Fibroblast of peridontal ligament (primary cell): ENCODE results near the gene GOLGB1.
A peak's percentile ranks its signal among the peaks of the same experiment; 100 is the strongest.
"Not testable (repeated sequence)": the region's sequence is repeated elsewhere in the genome, so short reads cannot be mapped to it uniquely, and the experiment has no call there.

Experiments used
- DNase-seq: peaks from one replicate; pipeline ENCODE4 v3.0.0-alpha.2; 2010; ENCODE audit errors: extremely low read depth

GOLGB1 gene

DNA sequence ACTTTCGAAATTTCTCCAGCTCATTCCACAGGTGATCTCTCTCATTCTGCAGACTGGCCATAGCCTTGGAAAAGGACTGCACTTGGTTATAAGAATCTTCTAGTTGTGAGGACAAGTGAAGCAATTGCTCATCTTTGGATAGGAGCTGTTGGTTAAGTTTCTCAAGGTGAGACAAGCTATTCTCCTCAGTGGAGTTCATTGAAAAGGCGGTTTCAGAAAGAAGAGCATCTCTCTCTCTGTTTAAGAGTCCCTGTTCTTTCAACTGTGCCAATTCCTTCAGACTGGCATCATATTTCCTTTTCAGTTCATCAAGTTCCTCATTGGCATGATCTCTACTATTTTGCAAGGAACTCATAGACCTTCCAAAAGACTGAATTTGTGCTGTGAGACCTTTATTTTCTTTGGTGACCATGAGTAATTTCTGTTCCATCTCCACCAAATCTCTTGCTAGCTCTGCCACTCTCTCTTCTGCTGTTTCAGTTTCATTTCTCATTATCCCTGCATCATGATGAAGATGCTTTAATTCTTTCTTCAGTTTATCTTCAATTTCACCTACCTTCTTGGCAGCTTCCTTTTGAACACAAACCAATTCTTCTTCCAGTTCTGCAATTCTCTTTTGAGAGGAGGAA, 58.6 kb downstream of the GOLGB1 start:
- DNase-seq, result no peak

GRCh38 chr3:121688747-121689146, 60.8 kb downstream of the GOLGB1 start:
- not testable (repeated sequence) for DNase-seq

DNA sequence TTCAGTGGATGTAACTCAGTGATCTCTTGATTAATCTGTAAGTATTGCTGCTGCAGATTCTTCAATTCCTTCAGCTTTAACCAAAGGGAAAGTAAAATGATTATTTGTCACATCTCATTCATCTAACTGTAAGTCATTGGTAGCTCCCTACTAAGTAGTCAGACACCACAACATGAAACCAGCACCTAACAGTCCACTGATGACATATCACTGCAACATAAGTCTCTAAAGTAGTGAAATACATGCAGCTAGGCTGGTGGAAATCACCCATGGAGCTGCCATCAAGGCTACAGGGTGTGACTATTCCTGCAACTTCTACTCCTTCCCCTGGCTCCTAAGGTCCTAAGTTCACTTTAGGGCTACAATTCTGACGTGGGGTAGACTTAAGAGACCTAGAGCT, 67.7 kb downstream of the GOLGB1 start:
- no peak for DNase-seq

DNA sequence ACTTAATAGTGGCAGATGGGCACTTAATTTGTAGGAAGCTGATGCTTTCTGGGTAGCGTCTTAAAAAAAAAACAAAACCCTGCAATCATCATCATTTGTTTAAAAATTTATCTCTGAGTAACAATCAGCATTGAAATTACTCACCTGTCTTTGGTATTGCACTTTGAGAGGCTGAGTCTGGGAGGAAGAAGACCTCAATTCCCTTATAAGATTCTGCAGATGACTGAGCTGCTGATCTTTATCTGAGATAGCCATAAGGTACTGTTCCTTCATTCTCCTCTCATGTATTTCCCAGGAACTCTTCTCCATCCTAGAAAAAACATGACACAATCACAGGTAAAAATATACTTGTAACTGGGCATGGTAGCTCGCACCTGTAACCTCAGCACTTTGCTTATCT, 72.4 kb downstream of the GOLGB1 start:
- no peak for DNase-seq

DNA sequence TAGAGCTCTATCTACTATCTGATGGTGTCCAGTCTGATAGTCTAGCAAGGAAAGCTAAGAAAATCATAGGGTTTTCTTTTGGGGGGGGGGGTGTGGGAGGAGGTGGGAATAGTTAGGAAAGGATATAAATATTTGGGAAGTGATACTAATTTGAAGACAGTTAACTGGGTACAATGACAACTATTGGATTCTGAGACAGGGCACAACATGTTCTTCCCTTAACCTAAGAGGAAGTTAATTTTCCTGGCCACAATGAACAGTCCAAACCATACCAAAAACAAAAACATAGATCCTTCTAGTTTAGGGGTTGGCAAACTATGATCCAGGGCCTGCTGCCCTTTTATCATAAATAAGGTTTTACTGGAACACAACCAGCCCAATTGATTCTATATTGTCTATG, 78.9 kb downstream of the GOLGB1 start:
- DNase-seq, result no peak

- no peak for DNase-seq
Measured at GRCh38 chr3:121667333-121667732, 82.2 kb downstream of the GOLGB1 start.

DNA sequence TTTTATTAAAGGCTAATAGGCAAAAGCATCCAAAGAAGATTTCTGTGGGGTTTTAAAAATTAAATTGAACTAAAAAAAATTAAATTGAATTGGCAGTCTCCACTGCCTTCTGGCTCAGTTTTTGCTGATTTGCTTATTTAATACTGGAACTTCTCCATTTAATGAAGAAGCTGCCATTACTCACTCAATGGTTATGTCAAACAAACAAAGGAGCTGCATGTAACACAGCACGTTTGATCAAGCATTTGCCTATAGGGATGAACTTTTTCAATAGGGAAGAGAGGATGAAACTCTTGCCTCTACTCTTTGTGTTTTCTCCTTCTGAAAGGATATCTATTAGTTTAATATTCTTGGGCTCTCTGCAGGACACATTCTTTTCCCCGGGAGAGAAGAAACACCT, 84.1 kb downstream of the GOLGB1 start:
- no peak for DNase-seq

DNA sequence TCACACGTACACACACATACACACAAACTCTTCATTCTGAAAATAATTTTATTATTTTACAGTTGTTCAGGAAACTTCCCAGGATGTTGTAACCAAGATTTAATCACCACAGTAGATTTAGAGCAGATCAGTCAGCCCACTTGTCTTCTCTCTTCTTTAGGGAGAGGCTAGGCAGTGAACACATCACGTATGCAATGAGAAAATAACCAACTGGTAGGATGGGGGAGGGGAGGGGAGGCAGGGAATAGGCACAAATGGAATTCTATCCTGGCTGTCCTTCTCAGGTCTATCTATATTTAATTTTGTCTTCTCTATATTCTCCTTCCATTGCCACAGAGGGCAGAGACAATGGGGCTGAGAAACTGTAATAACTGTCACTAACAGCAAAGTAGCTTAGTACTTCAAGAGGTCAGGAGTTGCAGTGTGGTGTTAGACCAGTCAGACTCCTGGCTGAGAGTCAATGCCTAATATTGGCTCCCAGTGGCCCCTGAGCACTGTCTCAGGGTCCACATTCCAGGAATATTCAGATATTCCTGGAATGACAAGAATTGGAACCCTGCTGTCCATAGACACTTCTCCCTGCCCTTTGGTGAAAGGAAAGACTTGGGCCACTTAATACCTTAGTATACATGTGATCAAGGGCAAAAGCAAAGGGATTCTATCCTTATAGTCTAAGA, 86.2 kb downstream of the GOLGB1 start:
- DNase-seq, result no peak

DNA sequence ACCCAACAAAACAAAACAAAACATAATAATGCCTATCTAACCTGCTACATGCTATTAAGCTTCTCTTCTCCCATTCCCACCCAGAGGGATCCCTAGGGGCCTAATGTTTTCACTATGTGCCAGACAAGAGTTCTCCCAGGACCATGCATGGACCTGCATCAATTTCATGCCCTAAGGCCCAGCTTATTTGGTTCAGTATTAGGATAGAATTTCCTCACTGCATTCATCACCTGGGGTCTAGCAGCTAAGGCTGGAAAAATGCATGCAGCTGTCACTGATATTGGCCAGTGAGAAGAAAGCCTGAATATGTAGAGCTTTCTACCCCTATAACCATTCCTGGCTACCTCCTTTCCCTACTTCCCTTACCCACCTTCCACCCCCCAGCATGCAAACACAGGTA, 86.8 kb downstream of the GOLGB1 start:
- DNase-seq, result no peak

DNA sequence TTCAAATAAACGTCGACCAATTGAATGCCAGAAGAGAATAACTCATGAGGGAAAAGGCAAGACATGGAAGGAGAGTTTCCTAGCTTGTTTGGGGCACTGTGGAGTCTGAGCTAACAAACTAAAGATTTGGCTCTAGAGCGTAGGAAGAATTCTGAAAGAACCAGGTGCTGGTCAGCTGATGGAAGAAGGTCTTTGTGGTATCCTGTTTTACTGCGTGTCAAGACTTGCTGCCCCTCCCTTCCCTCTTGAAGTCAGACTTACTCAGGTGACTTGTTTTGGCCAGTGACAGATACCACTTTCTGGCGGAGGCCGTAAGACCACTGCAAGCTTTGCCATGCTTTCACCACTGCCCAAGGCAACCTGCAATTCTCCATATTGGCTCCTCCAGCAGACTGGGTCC, 88.2 kb downstream of the GOLGB1 start:
- DNase-seq, result no peak

DNA sequence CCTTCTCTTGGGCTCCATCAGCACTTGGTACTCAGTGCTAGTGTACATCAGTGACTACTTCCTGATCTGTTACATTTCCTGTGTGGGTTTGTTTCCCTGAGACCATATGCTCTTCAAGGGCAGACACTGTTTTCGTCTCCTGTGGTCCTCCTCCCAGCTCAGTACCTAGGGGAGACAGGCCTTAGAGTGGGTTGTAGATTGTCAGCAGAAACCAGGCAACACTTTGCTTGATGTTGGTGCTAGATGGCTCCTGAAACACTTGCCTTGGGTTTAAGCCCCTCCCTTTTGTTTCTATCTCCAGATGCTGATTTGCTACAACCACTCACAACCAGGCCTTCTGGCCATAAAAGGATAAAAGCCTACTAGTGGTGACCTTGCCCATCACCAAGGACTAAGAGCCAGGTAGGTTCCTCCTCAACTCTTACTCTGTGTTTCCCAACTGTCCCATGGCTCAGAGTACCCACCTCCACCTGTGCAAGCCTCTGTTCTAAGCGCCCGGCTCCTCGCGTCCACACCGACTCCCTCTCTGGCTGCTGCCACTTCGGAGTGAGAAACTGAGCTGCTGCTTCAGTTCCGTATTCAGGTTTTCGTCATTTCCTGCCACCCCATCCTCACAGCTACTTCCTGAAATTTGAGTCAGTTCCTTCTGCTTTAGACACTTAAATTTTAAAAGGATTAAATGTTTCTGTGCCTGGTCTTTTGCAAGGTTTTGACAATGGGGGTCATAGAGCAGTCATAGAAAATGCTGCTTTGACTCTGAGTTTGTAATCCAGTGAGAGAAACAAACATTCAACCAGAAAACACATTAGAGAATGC, 89.0 kb downstream of the GOLGB1 start, which contains the start of gene HCLS1:
Gene HCLS1, minus strand, starts transcription at position 548 of the 816 bp plus-strand sequence. CDS start 2,556 bp downstream, outside the sequence.
- peak; percentile 13 for DNase-seq

- DNase-seq, result no peak
Measured at GRCh38 chr3:121659586-121659985, 90.0 kb downstream of the GOLGB1 start.

- DNase-seq, result no peak
Measured at GRCh38 chr3:121658716-121659435, 90.7 kb downstream of the GOLGB1 start.

DNA sequence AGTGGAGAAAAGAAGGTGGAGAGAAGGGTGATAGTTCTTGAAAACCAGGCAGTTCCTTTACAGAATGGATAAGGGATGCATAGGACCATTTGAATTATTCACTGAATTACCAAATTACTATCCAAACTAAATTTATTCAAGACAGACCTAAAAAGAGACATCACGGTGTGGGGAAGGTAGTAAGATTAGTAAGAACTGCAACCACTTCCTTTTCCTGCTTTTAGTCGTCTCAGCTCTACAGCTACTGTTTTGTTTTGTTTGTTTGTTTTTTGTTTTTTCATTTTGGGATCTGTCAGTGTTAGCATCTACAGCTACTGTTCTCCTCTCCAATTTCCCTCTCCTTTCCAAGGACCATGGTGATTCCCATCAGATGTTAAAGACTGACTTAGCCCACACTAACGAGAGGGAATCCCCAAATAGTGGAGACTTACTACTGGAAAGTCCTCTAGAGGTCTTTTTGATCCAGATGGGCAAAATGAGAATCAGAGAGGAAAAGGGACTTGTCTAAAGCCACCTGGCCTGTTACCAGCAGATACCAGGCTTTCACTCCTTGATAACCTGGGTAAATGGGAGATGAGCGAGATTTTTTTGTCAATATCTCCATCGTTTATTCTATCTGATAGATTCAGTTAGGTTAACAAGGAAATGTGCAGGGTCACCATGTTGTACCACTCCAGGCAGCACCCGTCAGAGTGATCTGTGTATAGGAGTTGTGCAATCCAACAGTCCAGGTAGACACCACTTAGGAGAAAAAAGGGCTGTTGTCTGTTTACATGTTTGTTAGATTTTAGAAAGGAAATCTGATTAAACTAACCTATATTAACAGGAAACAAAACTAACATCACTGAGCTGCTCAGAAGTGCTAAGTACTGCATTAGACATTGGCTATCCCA, 94.8 kb downstream of the GOLGB1 start:
- no peak for DNase-seq

DNA sequence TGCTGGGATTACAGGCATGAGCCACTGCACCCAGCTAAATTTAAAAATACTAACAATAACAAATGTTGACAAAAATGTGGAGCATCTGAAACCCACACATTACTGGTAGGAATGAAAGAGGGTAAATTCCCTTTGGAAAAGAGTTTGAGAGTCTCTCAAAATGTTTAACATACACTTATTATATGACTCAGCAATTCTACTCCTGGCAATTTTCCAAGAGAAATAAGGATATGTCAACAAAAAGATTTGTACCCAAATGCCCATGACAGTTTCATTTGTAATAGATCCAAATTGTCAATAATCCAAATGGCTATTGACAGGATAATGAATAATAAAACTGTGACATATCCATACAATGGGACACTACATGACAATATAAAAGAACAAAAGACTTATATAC, 97.9 kb downstream of the GOLGB1 start:
- DNase-seq, result peak; percentile 18

DNA sequence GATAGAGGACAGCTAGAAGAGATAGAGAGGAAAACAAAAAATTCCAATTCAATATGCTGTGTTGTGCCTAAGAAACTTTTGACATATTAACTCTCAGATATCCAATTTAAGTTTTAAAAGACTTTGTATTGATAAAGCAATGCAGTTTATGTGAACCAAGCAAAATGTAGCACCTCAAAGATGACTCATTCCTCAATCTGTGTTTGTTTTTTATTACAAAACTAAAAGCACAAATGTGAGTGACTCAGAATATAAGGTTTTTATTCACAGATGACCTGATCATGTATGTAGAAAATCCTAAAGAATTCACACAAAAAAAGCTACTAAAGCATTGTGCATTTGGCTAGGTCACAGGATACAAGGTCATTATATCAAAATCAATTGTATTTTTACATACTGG, 99.9 kb downstream of the GOLGB1 start:
- DNase-seq, result no peak

DNA sequence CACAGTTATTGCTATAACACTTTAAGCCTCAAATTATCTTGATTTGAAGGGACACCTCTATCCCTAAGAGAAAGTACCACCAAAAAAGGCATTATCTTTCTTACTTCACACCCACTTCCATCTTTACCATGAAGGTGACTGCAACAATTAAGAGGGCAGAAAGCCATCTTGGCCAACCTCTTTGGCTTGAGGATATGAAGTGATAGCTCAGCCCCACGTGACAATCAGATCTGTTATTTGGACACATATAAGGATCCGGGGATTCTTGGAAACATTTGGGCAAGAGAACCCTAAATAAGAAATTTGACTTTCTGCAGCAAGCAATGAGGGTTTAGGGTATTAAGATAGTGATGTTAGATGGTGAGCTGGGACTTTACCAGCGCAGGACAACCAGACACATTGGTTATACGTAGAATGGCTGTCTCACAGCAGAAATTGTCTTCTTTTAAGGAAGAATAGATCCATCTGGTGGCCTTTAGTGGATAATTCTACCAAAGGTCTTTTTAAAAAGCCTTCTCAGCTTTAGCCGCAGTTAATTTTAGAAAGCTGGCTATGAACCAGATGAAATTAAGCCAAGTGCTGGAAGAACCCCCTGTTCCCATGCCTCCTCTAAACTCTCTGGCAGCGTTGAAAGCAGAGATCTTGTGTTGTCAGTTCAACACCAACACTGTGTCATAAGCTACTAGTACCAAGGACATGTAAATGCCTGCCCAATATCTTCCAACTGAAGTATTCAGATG, 101.2 kb downstream of the GOLGB1 start:
- DNase-seq, result no peak

- DNase-seq, result no peak
Measured at GRCh38 chr3:121645054-121645453, 104.5 kb downstream of the GOLGB1 start.

GRCh38 chr3:121642601-121643314, 106.8 kb downstream of the GOLGB1 start:
- no peak for DNase-seq

- DNase-seq, result no peak
Measured at GRCh38 chr3:121641127-121641526, 108.4 kb downstream of the GOLGB1 start.
